SK-N-SH (cell line): ENCODE data around the gene MPEG1. TPM values are rescaled to one million over a fixed set of nuclear protein-coding genes. Genes with fewer than 3 reads are reported as not detected.

Source experiments
- CTCF ChIA-PET: fragments of 300-600, 350-600 bp; formaldehyde crosslinking; extraction: SDS; loops from one replicate; lab custom pipeline; 2021; lab: Yijun Ruan, JAX
- POLR2A ChIA-PET: fragments of 350-600 bp; sonication (Branson Sonifier 250); formaldehyde crosslinking; extraction: SDS; loops from one replicate; lab custom pipeline; 2020; ENCODE audit warnings: antibody characterized with exemption, inconsistent platforms; lab: Yijun Ruan, JAX
- DNase-seq: peaks from one replicate; pipeline ENCODE4 v3.0.0; 2012
- H2AFZ ChIP-seq: fragments of 200-600 bp; sonication (generic); 2 replicates; pipeline ENCODE4 v1.8.1; 2016; ENCODE audit warnings: antibody characterized with exemption, mild to moderate bottlenecking, low read depth
- H3F3A ChIP-seq: fragments of 200-600 bp; sonication (generic); replicated peaks from 2 replicates; pipeline ENCODE3; 2016; ENCODE audit warnings: antibody characterized with exemption, mild to moderate bottlenecking; ENCODE audit not compliant: insufficient read depth
- H3K27ac ChIP-seq, 2 experiments: fragments of 200-500 bp in 1 of 2; fragments of 200-600 bp in 1 of 2; sonication (Bioruptor generic) in 1 of 2; sonication (generic), shearing (Covaris generic) in 1 of 2; 2 replicates each; pipeline versions ENCODE4 v1.5.1 to v1.6.1; 2014 to 2016; ENCODE audit warnings: low read depth in 2 of 2, inconsistent platforms in 1 of 2, low read length in 1 of 2, mild to moderate bottlenecking in 1 of 2, mixed read lengths in 1 of 2
- H3K27me3 ChIP-seq: fragments of 200-600 bp; sonication (generic), shearing (Covaris generic); 2 replicates; pipeline ENCODE4 v1.6.1; 2016; ENCODE audit warnings: mixed run types; ENCODE audit not compliant: insufficient read depth
- H3K36me3 ChIP-seq, 2 experiments: fragments of 200-500 bp in 1 of 2; fragments of 200-600 bp in 1 of 2; sonication (Bioruptor generic) in 1 of 2; sonication (generic) in 1 of 2; replicated peaks in 1 of 2; 2 replicates each; pipeline versions ENCODE3 to v1.5.1; 2014 to 2016; ENCODE audit warnings: low read length in 1 of 2, mild to moderate bottlenecking in 1 of 2; ENCODE audit not compliant: insufficient read depth in 2 of 2, control insufficient read depth in 1 of 2
- H3K4me1 ChIP-seq, 2 experiments: fragments of 200-500 bp in 1 of 2; fragments of 200-600 bp in 1 of 2; sonication (Bioruptor generic) in 1 of 2; sonication (generic), shearing (Covaris generic) in 1 of 2; 2 replicates each; pipeline versions ENCODE4 v1.5.1 to v1.6.1; 2014 to 2016; ENCODE audit warnings: low read depth in 1 of 2, low read length in 1 of 2, mixed run types in 1 of 2; ENCODE audit not compliant: insufficient read depth in 2 of 2, control insufficient read depth in 1 of 2
- H3K4me2 ChIP-seq: fragments of 200-600 bp; sonication (generic), shearing (Covaris generic); 2 replicates; pipeline ENCODE4 v1.6.1; 2017; ENCODE audit warnings: mixed run types
- H3K4me3 ChIP-seq, 2 experiments: fragments of 200-500 bp in 1 of 2; fragments of 200-600 bp in 1 of 2; sonication (Bioruptor generic) in 1 of 2; sonication (generic), shearing (Covaris generic) in 1 of 2; 2 replicates each; pipeline versions ENCODE4 v1.5.1 to v1.8.1; 2014 to 2016; ENCODE audit warnings: low read depth in 2 of 2, inconsistent platforms in 1 of 2, low read length in 1 of 2, mild to moderate bottlenecking in 1 of 2, mixed read lengths in 1 of 2, moderate library complexity in 1 of 2
- H3K79me2 ChIP-seq: fragments of 200-600 bp; sonication (generic); 2 replicates; pipeline ENCODE4 v1.8.1; 2017; ENCODE audit warnings: mild to moderate bottlenecking; ENCODE audit not compliant: insufficient read depth
- H3K9ac ChIP-seq: fragments of 200-600 bp; sonication (generic); 2 replicates; pipeline ENCODE4 v1.6.1; 2017; ENCODE audit warnings: mixed run types
- H3K9me2 ChIP-seq: fragments of 200-600 bp; sonication (generic); 2 replicates; pipeline ENCODE4 v1.6.1; 2017; ENCODE audit warnings: mixed run types
- H3K9me3 ChIP-seq: fragments of 200-600 bp; sonication (generic); 2 replicates; pipeline ENCODE4 v1.6.1; 2017; ENCODE audit warnings: mixed run types, mild to moderate bottlenecking, moderate library complexity
- H4K20me1 ChIP-seq: fragments of 200-600 bp; sonication (generic); 2 replicates; pipeline ENCODE4 v1.6.1; 2017; ENCODE audit warnings: mild to moderate bottlenecking, mixed run types; ENCODE audit not compliant: insufficient read depth
- CHD2 ChIP-seq: fragments of 150-350 bp; IDR thresholded peaks from 2 replicates; pipeline ENCODE4 v1.6.1; 2018; ENCODE audit warnings: low read length; ENCODE audit not compliant: partially characterized antibody
- ELF1 ChIP-seq: IDR thresholded peaks from 2 replicates; pipeline ENCODE4 v1.4.0; 2012
- JUND ChIP-seq: IDR thresholded peaks from 2 replicates; pipeline ENCODE4 v1.4.0; 2012
- NRF1 ChIP-seq: IDR thresholded peaks from 2 replicates; pipeline ENCODE4 v1.6.1; 2012; ENCODE audit warnings: low read depth, mild to moderate bottlenecking, low read length
- RCOR1 ChIP-seq: fragments of 150-350 bp; IDR thresholded peaks from 2 replicates; pipeline ENCODE4 v1.6.1; 2017; ENCODE audit warnings: antibody characterized with exemption, low read length
- RFX5 ChIP-seq: IDR thresholded peaks from 2 replicates; pipeline ENCODE4 v1.6.1; 2012; ENCODE audit warnings: mild to moderate bottlenecking, improper control_type of control experiment, low read length
- SIN3A ChIP-seq: IDR thresholded peaks from 2 replicates; pipeline ENCODE4 v1.6.1; 2012; ENCODE audit warnings: low read depth, mild to moderate bottlenecking, low read length, moderate library complexity, borderline replicate concordance
- TAF1 ChIP-seq: IDR thresholded peaks from 2 replicates; pipeline ENCODE4 v1.6.1; 2012; ENCODE audit warnings: low read depth, mild to moderate bottlenecking, low read length, moderate library complexity, borderline replicate concordance
- TCF12 ChIP-seq: IDR thresholded peaks from 2 replicates; pipeline ENCODE4 v1.4.0; 2012
- TEAD4 ChIP-seq: IDR thresholded peaks from 2 replicates; pipeline ENCODE4 v1.4.0; 2012; ENCODE audit warnings: mild to moderate bottlenecking, borderline replicate concordance; ENCODE audit not compliant: insufficient read depth
- YY1 ChIP-seq: IDR thresholded peaks from 2 replicates; pipeline ENCODE4 v1.4.0; 2012; ENCODE audit warnings: low read depth, mild to moderate bottlenecking
- WGBS: methylation state at CpG from one replicate; pipeline ENCODE4 v1.1.6; 2017; ENCODE audit warnings: low lambda C conversion rate; 5-methylcytosine and 5-hydroxymethylcytosine counted together
- polyA plus RNA-seq, 3 experiments: library from polyadenylated mRNA; depleted of rRNA; stranded (reverse); fragments of >200 nt; gene quantifications; 2 replicates each; pipeline ENCODE4 v1.2.3, GENCODE V29; 2012
- TF ChIP-seq, protein P1 (sequence below): fragments of 150-350 bp; IDR thresholded peaks from 2 replicates; pipeline ENCODE4 v1.6.1; 2017; ENCODE audit warnings: antibody characterized with exemption, low read length, low read depth, borderline replicate concordance
- TF ChIP-seq, protein P2 (sequence below): IDR thresholded peaks from 2 replicates; pipeline ENCODE4 v1.4.0; 2012; ENCODE audit warnings: low read depth, borderline replicate concordance

Gene MPEG1
- polyA plus RNA-seq, 1 of the 3 experiments (the other 2 are of a cell fraction): not detected

DNA sequence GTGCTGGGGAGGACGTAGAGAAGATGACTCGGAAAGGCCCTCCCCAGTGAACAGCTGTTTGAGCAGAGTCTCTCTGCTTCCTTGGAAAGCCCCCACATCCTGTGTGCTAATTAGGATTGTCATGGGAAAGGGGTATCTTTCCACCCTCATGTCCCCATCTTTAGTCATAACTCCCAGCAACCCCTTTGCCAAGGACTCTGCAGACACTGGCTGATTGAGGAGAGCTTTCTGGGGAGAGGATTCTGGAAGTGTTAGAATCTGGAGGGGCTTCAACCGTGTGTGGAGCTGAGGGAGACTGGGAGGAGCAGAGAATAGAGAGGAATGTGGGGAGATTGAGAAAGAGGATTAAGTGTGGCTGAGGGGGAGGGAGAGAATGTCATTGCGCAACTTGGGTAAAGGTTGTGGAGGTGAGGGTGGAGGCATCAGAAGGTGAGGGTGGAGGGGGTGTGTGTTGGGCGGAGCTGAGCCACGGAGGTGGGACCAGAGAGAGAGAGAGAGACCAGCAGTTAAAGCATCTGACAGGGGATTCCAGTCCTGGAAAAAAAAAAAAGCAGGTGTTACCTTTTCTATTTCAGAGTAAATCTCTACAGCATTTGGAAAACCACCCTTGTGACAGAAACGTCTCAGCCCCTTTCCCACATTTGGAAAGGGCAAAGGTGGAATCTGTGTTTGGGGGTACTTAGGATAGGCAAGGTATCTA lies 38.6 kb downstream of the MPEG1 start:
- no peak overlapping the region for H3K9ac ChIP-seq
- ChIA-PET CTCF (interaction anchor here (0.6 to 6.5 kb wide), 6 partner anchors 11 to 179 kb away, joined by 3 to 58 read pairs (median 4); no protein-coding TSS in a partner anchor), POLR2A (interaction anchor here (0.6 kb wide), 1 partner anchor 20 kb away, joined by 3 read pairs; no protein-coding TSS in a partner anchor)
- no peak overlapping the region for H3K4me3 ChIP-seq
- no peaks in the 10 kb centered on the region for H3K79me2 ChIP-seq
- H3K36me3 ChIP-seq: no peaks in the 10 kb centered on the region
- H3K27me3 ChIP-seq: peaks cover 39% of the 10 kb centered on the region
- no peaks in the 10 kb centered on the region for H3K9me3 ChIP-seq
- no peak for DNase-seq
- H4K20me1 ChIP-seq: no peaks in the 10 kb centered on the region
- no peaks in the 10 kb centered on the region for H3K9me2 ChIP-seq
- TF ChIP-seq, protein P1, sequence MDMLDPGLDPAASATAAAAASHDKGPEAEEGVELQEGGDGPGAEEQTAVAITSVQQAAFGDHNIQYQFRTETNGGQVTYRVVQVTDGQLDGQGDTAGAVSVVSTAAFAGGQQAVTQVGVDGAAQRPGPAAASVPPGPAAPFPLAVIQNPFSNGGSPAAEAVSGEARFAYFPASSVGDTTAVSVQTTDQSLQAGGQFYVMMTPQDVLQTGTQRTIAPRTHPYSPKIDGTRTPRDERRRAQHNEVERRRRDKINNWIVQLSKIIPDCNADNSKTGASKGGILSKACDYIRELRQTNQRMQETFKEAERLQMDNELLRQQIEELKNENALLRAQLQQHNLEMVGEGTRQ: no peak
- TF ChIP-seq TAF1 (no peak), RCOR1 (no peak), NRF1 (no peak), TCF12 (no peak), YY1 (no peak), RFX5 (no peak), TEAD4 (no peak)
- no peak overlapping the region for H3K4me2 ChIP-seq
- peaks cover 0 to 12% of the 10 kb centered on the region in 2 experiments; a peak in 1 of 4 replicates for H3K4me1 ChIP-seq
- H3K27ac ChIP-seq: no peak overlapping the region
- no peak overlapping the region for H2AFZ ChIP-seq
- 62% methylated on average over 7 of the region's 7 CpGs for WGBS
- no peaks in the 10 kb centered on the region for H3F3A ChIP-seq

GRCh38 chr11:59173080-59173963 lies 39.4 kb downstream of the MPEG1 start:
- Histone ChIP-seq H3K79me2 (no peaks in the 10 kb centered on the region), H4K20me1 (no peaks in the 10 kb centered on the region), H3K9me2 (no peaks in the 10 kb centered on the region), H3K27ac (no peak overlapping the region), H3K9ac (no peak overlapping the region), H2AFZ (peak overlapping the region; percentile 63; the same call in 1 of the 2 replicates), H3K9me3 (no peaks in the 10 kb centered on the region), H3F3A (no peaks in the 10 kb centered on the region), H3K27me3 (peaks cover 41% of the 10 kb centered on the region), H3K4me2 (peak overlapping the region; percentile 100), H3K4me1 (peaks cover 0 to 12% of the 10 kb centered on the region in 2 experiments; a peak in 1 of 4 replicates), H3K36me3 (no peaks in the 10 kb centered on the region), H3K4me3 (peak overlapping the region; percentile 48 to 96)
- POLR2A ChIA-PET: interaction anchor here (0.6 kb wide), 1 partner anchor 21 kb away, joined by 3 read pairs; no protein-coding TSS in a partner anchor
- 28% methylated on average over 29 of the region's 37 CpGs for WGBS
- peak; percentile 36 for DNase-seq
- CTCF ChIA-PET: interaction anchor here (1.1 to 6.5 kb wide), 4 partner anchors 12 to 37 kb away, joined by 3 to 58 read pairs (median 10); no protein-coding TSS in a partner anchor
- TF ChIP-seq ELF1: no peak
- no peak for TF ChIP-seq NRF1
- no peak for TF ChIP-seq TEAD4
- no peak for TF ChIP-seq YY1
- no peak for TF ChIP-seq RCOR1
- TF ChIP-seq CHD2: no peak
- TF ChIP-seq, protein P2, sequence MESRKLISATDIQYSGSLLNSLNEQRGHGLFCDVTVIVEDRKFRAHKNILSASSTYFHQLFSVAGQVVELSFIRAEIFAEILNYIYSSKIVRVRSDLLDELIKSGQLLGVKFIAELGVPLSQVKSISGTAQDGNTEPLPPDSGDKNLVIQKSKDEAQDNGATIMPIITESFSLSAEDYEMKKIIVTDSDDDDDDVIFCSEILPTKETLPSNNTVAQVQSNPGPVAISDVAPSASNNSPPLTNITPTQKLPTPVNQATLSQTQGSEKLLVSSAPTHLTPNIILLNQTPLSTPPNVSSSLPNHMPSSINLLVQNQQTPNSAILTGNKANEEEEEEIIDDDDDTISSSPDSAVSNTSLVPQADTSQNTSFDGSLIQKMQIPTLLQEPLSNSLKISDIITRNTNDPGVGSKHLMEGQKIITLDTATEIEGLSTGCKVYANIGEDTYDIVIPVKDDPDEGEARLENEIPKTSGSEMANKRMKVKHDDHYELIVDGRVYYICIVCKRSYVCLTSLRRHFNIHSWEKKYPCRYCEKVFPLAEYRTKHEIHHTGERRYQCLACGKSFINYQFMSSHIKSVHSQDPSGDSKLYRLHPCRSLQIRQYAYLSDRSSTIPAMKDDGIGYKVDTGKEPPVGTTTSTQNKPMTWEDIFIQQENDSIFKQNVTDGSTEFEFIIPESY: no peak
- no peak for TF ChIP-seq SIN3A
- no peak for TF ChIP-seq JUND
